HL-60/S4 (cell line): Measurements from ENCODE around the gene TRAPPC13.
"Not testable (repeated sequence)": the region's sequence is repeated elsewhere in the genome, so short reads cannot be mapped to it uniquely, and the experiment has no call there.

Source experiments
- in situ Hi-C: fragments of 300-500 bp; cut with MboI; formaldehyde crosslinking; loops from 2 replicates; pipeline ENCODE4 v1.14.3; 2022; ENCODE audit warnings: low sequenced_read_pairs

Gene TRAPPC13

GRCh38 chr5:65674749-65675148 is 49.9 kb downstream of the TRAPPC13 start:
- in situ Hi-C loops: no loop called here

- in situ Hi-C loops: not testable (repeated sequence)
These were observed 51.2 kb downstream of the TRAPPC13 start for GRCh38 chr5:65676056-65676455.

GRCh38 chr5:65682148-65682547 is 57.3 kb downstream of the TRAPPC13 start:
- in situ Hi-C loops: no loop called here

GRCh38 chr5:65693121-65693520 is 68.3 kb downstream of the TRAPPC13 start:
- in situ Hi-C loops: no loop called here

GRCh38 chr5:65695162-65695755 is 70.4 kb downstream of the TRAPPC13 start:
- in situ Hi-C loops: no loop called here

GRCh38 chr5:65695896-65696295 is 71.1 kb downstream of the TRAPPC13 start:
- in situ Hi-C loops: no loop called here

GRCh38 chr5:65696892-65697291 is 72.1 kb downstream of the TRAPPC13 start:
- in situ Hi-C loops: no loop called here

GRCh38 chr5:65699338-65699737 is 74.5 kb downstream of the TRAPPC13 start:
- in situ Hi-C loops: no loop called here

- in situ Hi-C loops: no loop called here
These were observed 77.2 kb downstream of the TRAPPC13 start for GRCh38 chr5:65702036-65702435.

- in situ Hi-C loops: no loop called here
These were observed 79.9 kb downstream of the TRAPPC13 start for GRCh38 chr5:65704621-65705239.

- in situ Hi-C loops: no loop called here
These were observed 82.8 kb downstream of the TRAPPC13 start for GRCh38 chr5:65707663-65708062.

- in situ Hi-C loops: no loop called here
These were observed 83.3 kb downstream of the TRAPPC13 start for GRCh38 chr5:65708145-65708544.
